Ovary (tissue), 9 donors: ENCODE measurements around the gene SNCG. TPM values are rescaled to one million over a fixed set of nuclear protein-coding genes. Genes with fewer than 3 reads are reported as not detected.
A peak's percentile ranks its signal among the peaks of the same experiment; 100 is the strongest.

Experiments used
- DNase-seq, 5 donors: peaks; one replicate each; pipeline ENCODE4 v3.0.0-alpha.2; 2019 to 2020
- H3K27ac ChIP-seq, 2 donors: fragments of 200-600 bp; one replicate each; pipeline versions ENCODE4 v1.5.1 to v1.8.0; 2019 to 2022
- H3K27me3 ChIP-seq: fragments of 200-600 bp; one replicate; pipeline ENCODE4 v1.8.0; 2022
- H3K36me3 ChIP-seq: fragments of 200-600 bp; sonication (generic); one replicate; pipeline ENCODE4 v1.5.1; 2019
- H3K4me1 ChIP-seq: one replicate; pipeline ENCODE4 v1.8.1; 2013; ENCODE audit warnings: mild to moderate bottlenecking, moderate library complexity; ENCODE audit not compliant: insufficient read depth
- H3K4me3 ChIP-seq: fragments of 200-600 bp; sonication (generic); one replicate; pipeline ENCODE4 v1.5.1; 2017
- H3K9me3 ChIP-seq, 2 donors: fragments of 200-600 bp in 1 of 2; sonication (generic) in 1 of 2; one replicate each; pipeline versions ENCODE4 v1.5.1 to v1.8.1; 2013 to 2019; ENCODE audit warnings: mild to moderate bottlenecking in 1 of 2, moderate library complexity in 1 of 2
- EP300 ChIP-seq: sonication (generic); formaldehyde crosslinking; IDR thresholded peaks from one replicate; pipeline ENCODE4 v1.6.1; 2017; ENCODE audit warnings: antibody characterized with exemption
- POLR2A ChIP-seq: fragments of 450-650 bp; IDR thresholded peaks from one replicate; pipeline ENCODE4 v1.6.1; 2017; ENCODE audit warnings: antibody characterized with exemption, mild to moderate bottlenecking, moderate library complexity
- WGBS, 3 donors: extraction: QIAGEN DNeasy Blood & Tissue Kit in 1 of 3; methylation state at CpG; one replicate each; pipeline versions ENCODE4 v1.1.5 to v1.1.7; 2013 to 2017; 5-methylcytosine and 5-hydroxymethylcytosine counted together
- intact Hi-C, 4 donors: fragments of 100-400 bp; cut with DNase I; formaldehyde crosslinking; loops; one replicate each; pipeline versions ENCODE4 v1.11.0 to v1.15.1; 2022 to 2023
- polyA plus RNA-seq, 2 donors: library from polyadenylated mRNA; stranded (reverse); fragments of 200-250 nt in 1 of 2; fragments of 350-450 nt in 1 of 2; fragmentation: Illumina TruSeq in 1 of 2; extraction: RNeasy Lipid Tissue Mini Kit (QIAGEN cat#74804) in 1 of 2; gene quantifications; one replicate each; pipeline ENCODE4 v1.2.3, GENCODE V29; 2013 to 2014
- total RNA-seq, 7 donors: library from RNA; depleted of rRNA in 2 of 7; stranded (reverse); fragments of >200 nt in 2 of 7; fragmentation: NEBNext Ultra II Directional in 3 of 7; extraction: Animal tissue kit (Norgen Biotek cat#: 25700) in 3 of 7; gene quantifications; one replicate each; pipeline versions ENCODE4 v1.1.0 to v1.2.4, GENCODE V29; 2016 to 2023
- TF ChIP-seq, protein P1 (sequence below), 3 donors: fragments of 450-650 bp in 2 of 3; fragments of 200-600 bp in 1 of 3; IDR thresholded peaks; one replicate each; pipeline versions ENCODE4 v1.5.1 to v1.8.0; 2016 to 2022; ENCODE audit warnings: antibody characterized with exemption in 3 of 3, mild to moderate bottlenecking in 1 of 3
- donor health status: DM: no; HTN: no; CAD: no; lungs with moderate emphysema.
- donor health status: DM: no; HTN: no; CAD: no.
- donor health status: Bipolar disorder and iron deficiency.
- donor health status: DM: yes; HTN: yes; CAD: no.
- donor health status: DM: no; HTN: no; CAD: no.
- donor health status: DM: yes; HTN: yes; CAD: no.

SNCG gene
- total and polyA plus RNA-seq, 9 donors = 13.7 to 76.1 (median 41.9) TPM

GRCh38 chr10:86957471-86958115 lies 806 bp upstream of the SNCG start, which contains the start of gene MMRN2:
Gene MMRN2 (minus strand): TSS chr10:86957615. CDS start chr10:86957541, 74 bp downstream.
- WGBS, 3 donors = 72 to 81% (median 77%) methylated on average over 9 of the region's 9 CpGs
- Histone ChIP-seq H3K27me3 (no peaks in the 10 kb centered on the region), H3K36me3 (no peaks in the 10 kb centered on the region), H3K4me1 (peaks cover 42% of the 10 kb centered on the region), H3K9me3 (no peaks in the 10 kb centered on the region), H3K4me3 (peak within 1 kb of the TSS; percentile 20), H3K27ac (peak within 1 kb of the TSS; percentile 31 to 89)
- TF ChIP-seq POLR2A = no peak
- TF ChIP-seq, protein P1, sequence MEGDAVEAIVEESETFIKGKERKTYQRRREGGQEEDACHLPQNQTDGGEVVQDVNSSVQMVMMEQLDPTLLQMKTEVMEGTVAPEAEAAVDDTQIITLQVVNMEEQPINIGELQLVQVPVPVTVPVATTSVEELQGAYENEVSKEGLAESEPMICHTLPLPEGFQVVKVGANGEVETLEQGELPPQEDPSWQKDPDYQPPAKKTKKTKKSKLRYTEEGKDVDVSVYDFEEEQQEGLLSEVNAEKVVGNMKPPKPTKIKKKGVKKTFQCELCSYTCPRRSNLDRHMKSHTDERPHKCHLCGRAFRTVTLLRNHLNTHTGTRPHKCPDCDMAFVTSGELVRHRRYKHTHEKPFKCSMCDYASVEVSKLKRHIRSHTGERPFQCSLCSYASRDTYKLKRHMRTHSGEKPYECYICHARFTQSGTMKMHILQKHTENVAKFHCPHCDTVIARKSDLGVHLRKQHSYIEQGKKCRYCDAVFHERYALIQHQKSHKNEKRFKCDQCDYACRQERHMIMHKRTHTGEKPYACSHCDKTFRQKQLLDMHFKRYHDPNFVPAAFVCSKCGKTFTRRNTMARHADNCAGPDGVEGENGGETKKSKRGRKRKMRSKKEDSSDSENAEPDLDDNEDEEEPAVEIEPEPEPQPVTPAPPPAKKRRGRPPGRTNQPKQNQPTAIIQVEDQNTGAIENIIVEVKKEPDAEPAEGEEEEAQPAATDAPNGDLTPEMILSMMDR (IDR thresholded peaks at IDR 0.05) = no peak
- TF ChIP-seq EP300 = no peak
- intact Hi-C loops = no loop called here
- peak in 2 of 5 donors; percentile 33 to 36 for DNase-seq

DNA sequence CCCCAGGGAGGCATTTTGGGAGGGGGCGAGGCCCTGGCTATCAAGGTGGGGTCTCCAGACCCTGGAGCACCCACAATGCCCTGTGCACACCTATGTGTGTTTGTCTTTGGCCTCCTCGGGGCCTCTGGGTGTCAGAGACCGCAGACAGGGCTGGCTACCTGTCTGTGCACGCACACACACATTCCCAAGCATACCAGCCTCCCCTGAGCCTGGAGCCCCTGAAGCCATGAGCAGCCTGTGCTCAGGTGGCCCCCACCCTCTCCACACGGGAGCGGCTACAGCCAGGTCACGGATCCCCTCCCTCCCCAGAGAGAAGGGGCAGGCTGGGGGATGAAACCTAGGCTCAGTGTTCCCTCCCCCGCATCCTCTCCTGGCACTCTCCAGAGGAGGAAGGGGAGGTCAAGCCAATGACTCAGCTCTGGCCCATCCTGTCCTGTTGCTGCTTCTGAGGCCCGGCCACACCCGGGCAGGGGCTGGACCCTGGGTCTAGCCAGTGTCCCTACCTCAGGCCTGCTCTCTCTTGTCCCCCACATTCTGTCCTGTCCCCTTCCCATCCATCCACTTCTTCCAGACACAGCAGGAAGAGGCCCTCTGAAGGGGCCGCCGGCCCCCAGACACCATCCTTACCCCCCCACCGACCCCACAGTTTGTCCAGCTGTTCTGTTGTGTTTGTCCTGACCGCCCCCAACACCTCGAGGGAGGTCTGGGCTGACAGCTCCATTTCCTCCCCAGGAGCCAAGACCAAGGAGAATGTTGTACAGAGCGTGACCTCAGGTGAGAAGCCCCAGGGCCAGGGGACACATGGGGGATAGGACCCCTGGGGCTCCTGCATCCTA lies 720 bp downstream of the SNCG start:
- H3K36me3 ChIP-seq = no peaks in the 10 kb centered on the region
- peak; percentile 83 to 89 (median 86) for DNase-seq
- WGBS, 3 donors = 34 to 39% (median 35%) methylated on average over 16 of the region's 16 CpGs
- peak overlapping the region; percentile 31 to 89 for H3K27ac ChIP-seq
- TF ChIP-seq, protein P1 (IDR thresholded peaks at IDR 0.05) = no peak
- TF ChIP-seq POLR2A = no peak
- no peak for TF ChIP-seq EP300
- no peaks in the 10 kb centered on the region for H3K27me3 ChIP-seq
- no peaks in the 10 kb centered on the region for H3K9me3 ChIP-seq
- peaks cover 34% of the 10 kb centered on the region for H3K4me1 ChIP-seq
- intact Hi-C loops = no loop called here
- peak overlapping the region; percentile 20 for H3K4me3 ChIP-seq

DNA sequence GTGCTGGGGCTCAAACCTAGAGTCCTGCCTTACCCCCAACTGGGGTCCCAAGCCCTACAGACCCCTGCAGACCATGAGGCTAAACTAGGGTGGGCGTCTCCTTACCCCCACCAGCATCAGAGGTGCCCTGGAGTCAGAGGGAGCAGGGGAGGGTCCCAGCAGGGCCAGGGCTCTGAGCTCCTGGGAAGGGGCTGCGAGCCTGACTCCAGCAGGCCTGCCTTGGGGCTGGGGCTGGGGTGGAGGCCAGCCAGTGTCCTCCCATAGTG lies 1.3 kb downstream of the SNCG start:
- Histone ChIP-seq H3K9me3 (no peaks in the 10 kb centered on the region), H3K4me3 (no peak overlapping the region), H3K36me3 (no peaks in the 10 kb centered on the region), H3K27me3 (no peaks in the 10 kb centered on the region), H3K27ac (peak overlapping the region; percentile 31 to 89), H3K4me1 (peaks cover 34% of the 10 kb centered on the region)
- no peak for DNase-seq
- intact Hi-C loops = loop anchor here in 1 of 4 donors (10.0 kb wide), 1 partner anchor 135 kb away; the partner anchor contains the start of genes GLUD1 and SHLD2
- TF ChIP-seq POLR2A (no peak), EP300 (no peak)
- TF ChIP-seq, protein P1 (IDR thresholded peaks at IDR 0.05) = no peak
- WGBS, 3 donors = 93 to 100% (median 94%) methylated on average over 2 of the region's 2 CpGs

- no peaks in the 10 kb centered on the region for H3K27me3 ChIP-seq
- H3K4me1 ChIP-seq = peaks cover 28% of the 10 kb centered on the region
- WGBS, 3 donors = 79 to 81% (median 80%) methylated on average over 37 of the region's 37 CpGs
- no peak for TF ChIP-seq POLR2A
- TF ChIP-seq, protein P1 (IDR thresholded peaks at IDR 0.05) = peak; percentile 61 to 88 (median 77)
- intact Hi-C loops = loop anchor here in 1 of 4 donors (10.0 kb wide), 1 partner anchor 135 kb away; the partner anchor contains the start of genes GLUD1 and SHLD2
- DNase-seq = peak in 4 of 5 donors; percentile 56 to 73 (median 62)
- no peaks in the 10 kb centered on the region for H3K36me3 ChIP-seq
- no peak overlapping the region for H3K4me3 ChIP-seq
- peak overlapping the region; percentile 31 to 89 for H3K27ac ChIP-seq
- H3K9me3 ChIP-seq = no peaks in the 10 kb centered on the region
These were observed 1.8 kb downstream of the SNCG start for GRCh38 chr10:86960003-86960862.
